GM19324 (cell line): ENCODE results near the gene NAGPA.
"Not testable (repeated sequence)": the region's sequence is repeated elsewhere in the genome, so short reads cannot be mapped to it uniquely, and the experiment has no call there.

Source experiments
- ATAC-seq: cut with Tn5 transposase; IDR thresholded peaks from one replicate; pipeline ENCODE4 v1.9.1; 2021; ENCODE audit warnings: mild to moderate bottlenecking, moderate library complexity; ENCODE audit not compliant: unreplicated experiment, low FRiP score

Gene NAGPA

GRCh38 chr16:5062790-5063765, 29.3 kb upstream of the NAGPA start:
- ATAC-seq: no peak

- ATAC-seq: no peak
Observed at GRCh38 chr16:5062051-5062450, 28.3 kb upstream of the NAGPA start.

- no peak for ATAC-seq
Observed at GRCh38 chr16:5060073-5060641, 26.4 kb upstream of the NAGPA start.

- ATAC-seq: no peak
Observed at GRCh38 chr16:5059386-5060072, 25.8 kb upstream of the NAGPA start.

GRCh38 chr16:5058476-5058875, 24.7 kb upstream of the NAGPA start:
- ATAC-seq: no peak

GRCh38 chr16:5056352-5056751, 22.6 kb upstream of the NAGPA start:
- ATAC-seq: no peak

GRCh38 chr16:5054876-5055865, 21.4 kb upstream of the NAGPA start:
- no peak for ATAC-seq

- no peak for ATAC-seq
Observed at GRCh38 chr16:5046914-5047313, 13.2 kb upstream of the NAGPA start.

GRCh38 chr16:5045499-5046115, 11.9 kb upstream of the NAGPA start:
- ATAC-seq: no peak

GRCh38 chr16:5044581-5044980, 10.8 kb upstream of the NAGPA start:
- not testable (repeated sequence) for ATAC-seq

GRCh38 chr16:5044011-5044540, 10.3 kb upstream of the NAGPA start:
- no peak for ATAC-seq

- ATAC-seq: no peak
Observed at GRCh38 chr16:5042574-5043171, 8.9 kb upstream of the NAGPA start.

- no peak for ATAC-seq
Observed at GRCh38 chr16:5041600-5042133, 7.9 kb upstream of the NAGPA start.

- no peak for ATAC-seq
Observed at GRCh38 chr16:5040451-5040850, 6.7 kb upstream of the NAGPA start.

GRCh38 chr16:5036228-5037156, 2.8 kb upstream of the NAGPA start:
- ATAC-seq: no peak

GRCh38 chr16:5035909-5036227, 2.1 kb upstream of the NAGPA start:
- ATAC-seq: no peak

GRCh38 chr16:5034167-5034523, 410 bp upstream of the NAGPA start:
- no peak for ATAC-seq

GRCh38 chr16:5032748-5033167, 977 bp downstream of the NAGPA start:
- ATAC-seq: no peak
